IPS-20b (cell line): ENCODE results near the gene FOXJ1.

Experiments
- H3K27ac ChIP-seq: one replicate; pipeline ENCODE4 v1.5.1; 2013; ENCODE audit warnings: low read length
- H3K27me3 ChIP-seq: 2 replicates; pipeline ENCODE4 v1.6.1; 2013; ENCODE audit warnings: mild to moderate bottlenecking, low read length, inconsistent platforms; ENCODE audit not compliant: insufficient read depth
- H3K36me3 ChIP-seq: 2 replicates; pipeline ENCODE4 v1.6.1; 2013; ENCODE audit warnings: low read depth, mild to moderate bottlenecking, inconsistent platforms, low read length, moderate library complexity; ENCODE audit not compliant: insufficient read depth
- H3K4me1 ChIP-seq: 2 replicates; pipeline ENCODE4 v1.6.1; 2013; ENCODE audit warnings: mild to moderate bottlenecking, control low read depth, inconsistent platforms, low read length, moderate library complexity; ENCODE audit not compliant: insufficient read depth
- H3K4me3 ChIP-seq: 2 replicates; pipeline ENCODE4 v1.5.1; 2013; ENCODE audit warnings: mild to moderate bottlenecking, low read length, inconsistent platforms
- H3K9ac ChIP-seq: 2 replicates; pipeline ENCODE4 v1.6.1; 2013; ENCODE audit warnings: low read depth, mild to moderate bottlenecking, inconsistent platforms, low read length, moderate library complexity
- H3K9me3 ChIP-seq: 2 replicates; pipeline ENCODE4 v1.6.1; 2013; ENCODE audit warnings: mild to moderate bottlenecking, low read depth, low read length, inconsistent platforms; ENCODE audit not compliant: insufficient read depth

FOXJ1 gene

GRCh38 chr17:76156662-76156991, 15.6 kb upstream of the FOXJ1 start:
- H3K9me3 ChIP-seq: no peaks in the 10 kb centered on the region
- H3K27me3 ChIP-seq: peaks cover under 1% of the 10 kb centered on the region; the same call in 1 of the 2 replicates
- H3K36me3 ChIP-seq: no peaks in the 10 kb centered on the region; the same call in 1 of the 2 replicates
- H3K9ac ChIP-seq: no peak overlapping the region
- no peak overlapping the region for H3K27ac ChIP-seq
- no peak overlapping the region for H3K4me3 ChIP-seq
- H3K4me1 ChIP-seq: no peaks in the 10 kb centered on the region

GRCh38 chr17:76155988-76156661, 15.1 kb upstream of the FOXJ1 start:
- Histone ChIP-seq H3K27ac (no peak overlapping the region), H3K36me3 (no peaks in the 10 kb centered on the region; the same call in 1 of the 2 replicates), H3K4me1 (no peaks in the 10 kb centered on the region), H3K4me3 (no peak overlapping the region), H3K9ac (no peak overlapping the region), H3K27me3 (peaks cover 5% of the 10 kb centered on the region; the same call in 1 of the 2 replicates), H3K9me3 (no peaks in the 10 kb centered on the region)

GRCh38 chr17:76154936-76155845, 14.1 kb upstream of the FOXJ1 start:
- Histone ChIP-seq H3K4me3 (no peak overlapping the region), H3K27ac (no peak overlapping the region), H3K36me3 (no peaks in the 10 kb centered on the region; the same call in 1 of the 2 replicates), H3K9ac (no peak overlapping the region), H3K9me3 (no peaks in the 10 kb centered on the region), H3K4me1 (no peaks in the 10 kb centered on the region), H3K27me3 (peaks cover 5% of the 10 kb centered on the region; the same call in 1 of the 2 replicates)

- no peak overlapping the region for H3K4me3 ChIP-seq
Observed at GRCh38 chr17:76154292-76154691, 13.2 kb upstream of the FOXJ1 start.

GRCh38 chr17:76153640-76154039, 12.6 kb upstream of the FOXJ1 start:
- H3K36me3 ChIP-seq: no peaks in the 10 kb centered on the region; the same call in 1 of the 2 replicates
- peaks cover 5% of the 10 kb centered on the region; the same call in 1 of the 2 replicates for H3K27me3 ChIP-seq
- no peaks in the 10 kb centered on the region for H3K4me1 ChIP-seq
- H3K27ac ChIP-seq: no peak overlapping the region
- H3K9ac ChIP-seq: no peak overlapping the region
- no peak overlapping the region for H3K4me3 ChIP-seq
- H3K9me3 ChIP-seq: no peaks in the 10 kb centered on the region

More at GRCh38 chr17:76154292-76154691, 13.2 kb upstream of the FOXJ1 start:
- Histone ChIP-seq H3K27me3 (peaks cover 5% of the 10 kb centered on the region; the same call in 1 of the 2 replicates), H3K9ac (no peak overlapping the region), H3K27ac (no peak overlapping the region), H3K4me1 (no peaks in the 10 kb centered on the region), H3K9me3 (no peaks in the 10 kb centered on the region), H3K36me3 (no peaks in the 10 kb centered on the region; the same call in 1 of the 2 replicates)

GRCh38 chr17:76153202-76153601, 12.2 kb upstream of the FOXJ1 start:
- no peak overlapping the region for H3K4me3 ChIP-seq
- H3K36me3 ChIP-seq: no peaks in the 10 kb centered on the region; the same call in 1 of the 2 replicates
- no peak overlapping the region for H3K27ac ChIP-seq
- H3K9me3 ChIP-seq: no peaks in the 10 kb centered on the region
- H3K27me3 ChIP-seq: peaks cover 5% of the 10 kb centered on the region; the same call in 1 of the 2 replicates
- H3K4me1 ChIP-seq: no peaks in the 10 kb centered on the region
- H3K9ac ChIP-seq: no peak overlapping the region

GRCh38 chr17:76152591-76152990, 11.5 kb upstream of the FOXJ1 start:
- no peaks in the 10 kb centered on the region; the same call in 1 of the 2 replicates for H3K36me3 ChIP-seq
- no peak overlapping the region for H3K4me3 ChIP-seq
- peaks cover 5% of the 10 kb centered on the region; the same call in 1 of the 2 replicates for H3K27me3 ChIP-seq
- H3K4me1 ChIP-seq: no peaks in the 10 kb centered on the region
- no peak overlapping the region for H3K9ac ChIP-seq
- no peak overlapping the region for H3K27ac ChIP-seq
- no peaks in the 10 kb centered on the region for H3K9me3 ChIP-seq

- Histone ChIP-seq H3K4me1 (no peaks in the 10 kb centered on the region), H3K36me3 (no peaks in the 10 kb centered on the region; the same call in 1 of the 2 replicates)
Observed at GRCh38 chr17:76151896-76152454, 10.9 kb upstream of the FOXJ1 start.

GRCh38 chr17:76150712-76151622, 9.9 kb upstream of the FOXJ1 start:
- H3K27ac ChIP-seq: no peak overlapping the region
- no peak overlapping the region for H3K4me3 ChIP-seq
- no peaks in the 10 kb centered on the region for H3K9me3 ChIP-seq
- no peak overlapping the region for H3K9ac ChIP-seq
- no peaks in the 10 kb centered on the region for H3K4me1 ChIP-seq
- peaks cover 11% of the 10 kb centered on the region; the same call in 1 of the 2 replicates for H3K27me3 ChIP-seq
- no peaks in the 10 kb centered on the region; the same call in 1 of the 2 replicates for H3K36me3 ChIP-seq

More at GRCh38 chr17:76151896-76152454, 10.9 kb upstream of the FOXJ1 start:
- H3K9me3 ChIP-seq: no peaks in the 10 kb centered on the region
- peaks cover 5% of the 10 kb centered on the region; the same call in 1 of the 2 replicates for H3K27me3 ChIP-seq
- H3K27ac ChIP-seq: no peak overlapping the region
- no peak overlapping the region for H3K9ac ChIP-seq
- no peak overlapping the region for H3K4me3 ChIP-seq

- Histone ChIP-seq H3K4me1 (peaks cover 3% of the 10 kb centered on the region; the same call in 1 of the 2 replicates), H3K27me3 (peaks cover 25% of the 10 kb centered on the region; the same call in 1 of the 2 replicates), H3K27ac (no peak overlapping the region), H3K9ac (no peak overlapping the region), H3K36me3 (no peaks in the 10 kb centered on the region; the same call in 1 of the 2 replicates), H3K9me3 (no peaks in the 10 kb centered on the region), H3K4me3 (no peak overlapping the region)
Observed at GRCh38 chr17:76149214-76149613, 8.2 kb upstream of the FOXJ1 start.

GRCh38 chr17:76148015-76148326, 6.9 kb upstream of the FOXJ1 start:
- H3K36me3 ChIP-seq: no peaks in the 10 kb centered on the region; the same call in 1 of the 2 replicates
- H3K27ac ChIP-seq: no peak overlapping the region
- H3K4me3 ChIP-seq: no peak overlapping the region
- H3K9me3 ChIP-seq: no peaks in the 10 kb centered on the region
- peaks cover 36% of the 10 kb centered on the region for H3K27me3 ChIP-seq
- H3K9ac ChIP-seq: no peak overlapping the region
- peaks cover 9% of the 10 kb centered on the region for H3K4me1 ChIP-seq
